Right ventricle myocardium inferior (tissue), 1 donor: ENCODE data around the gene WDR1. TPM values are rescaled to one million over a fixed set of nuclear protein-coding genes. Genes with fewer than 3 reads are reported as not detected.

Experiments used
- ATAC-seq: fragments of 200-7000 bp; cut with Tn5 transposase; one replicate; pipeline ENCODE4 v1.9.1; 2020; ENCODE audit warnings: mild to moderate bottlenecking, moderate library complexity
- DNase-seq: peaks from one replicate; pipeline ENCODE4 v3.0.0; 2021; ENCODE audit errors: missing footprints
- intact Hi-C: fragments of 100-400 bp; cut with DNase I; formaldehyde crosslinking; loops from one replicate; pipeline ENCODE4 v1.11.0; 2022
- microRNA-seq: library from miRNA; unstranded; fragments of <30 nt; microRNA quantifications from one replicate; pipeline ENCODE4 v1.2.0, GENCODE V29; 2020
- total RNA-seq: library from RNA; stranded (reverse); fragmentation: NEBNext Ultra II Directional; extraction: Animal tissue kit (Norgen Biotek cat#: 25700); gene quantifications from one replicate; pipeline ENCODE4 v1.2.1, GENCODE V29; 2021
- donor health status: DM: no; HTN: yes; CAD: no; lungs with severe emphysema.

The WDR1 gene
- total RNA-seq, 1 donor from 2014 or later, result 210 TPM

GRCh38 chr4:10035130-10035529, 81.5 kb downstream of the WDR1 start:
- DNase-seq (no peak), ATAC-seq (no peak)
- intact Hi-C loops, result no loop called here

GRCh38 chr4:10034612-10035104, 81.9 kb downstream of the WDR1 start:
- no peak for DNase-seq
- no peak for ATAC-seq
- intact Hi-C loops, result no loop called here

- ATAC-seq, result no peak
Observed at GRCh38 chr4:10034136-10034535, 82.5 kb downstream of the WDR1 start.

GRCh38 chr4:10033191-10033881, 83.3 kb downstream of the WDR1 start:
- peak; percentile 68 for ATAC-seq
- DNase-seq, result peak; percentile 71
- intact Hi-C loops, result no loop called here

More at GRCh38 chr4:10034136-10034535, 82.5 kb downstream of the WDR1 start:
- DNase-seq, result no peak
- intact Hi-C loops, result no loop called here

GRCh38 chr4:10032625-10033024, 84.0 kb downstream of the WDR1 start:
- intact Hi-C loops, result no loop called here
- DNase-seq, result no peak
- peak; percentile 24 for ATAC-seq

GRCh38 chr4:10031668-10032590, 84.7 kb downstream of the WDR1 start:
- DNase-seq, result no peak
- intact Hi-C loops, result no loop called here
- ATAC-seq, result peak; percentile 23

- ATAC-seq (no peak), DNase-seq (no peak)
- intact Hi-C loops, result no loop called here
Observed at GRCh38 chr4:10030972-10031667, 85.5 kb downstream of the WDR1 start.

- intact Hi-C loops, result no loop called here
- DNase-seq (no peak), ATAC-seq (no peak)
Observed at GRCh38 chr4:10029403-10029802, 87.2 kb downstream of the WDR1 start.

- no peak for ATAC-seq
- intact Hi-C loops, result no loop called here
Observed at GRCh38 chr4:10028910-10029309, 87.7 kb downstream of the WDR1 start.

GRCh38 chr4:10026485-10026884, 90.1 kb downstream of the WDR1 start:
- intact Hi-C loops, result no loop called here
- ATAC-seq (no peak), DNase-seq (no peak)

More at GRCh38 chr4:10028910-10029309, 87.7 kb downstream of the WDR1 start:
- no peak for DNase-seq

GRCh38 chr4:10025230-10025806, 91.3 kb downstream of the WDR1 start:
- DNase-seq (no peak), ATAC-seq (no peak)
- intact Hi-C loops, result no loop called here

Small RNA genes lying within 50 kb of the gene (microRNA-seq; reads per million reads assigned to microRNA genes)
- not detected for gene MIR3138

Other genes with a start within 250 kb of the WDR1 start
- gene SLC2A9, start 95.3 kb downstream of the WDR1 start, total RNA-seq, result 9.6 TPM